HUES64 (cell line): ENCODE results near the gene TLE5.
"Not testable (repeated sequence)": the region's sequence is repeated elsewhere in the genome, so short reads cannot be mapped to it uniquely, and the experiment has no call there.

ENCODE experiments used
- H3K27ac ChIP-seq: 2 replicates; pipeline ENCODE4 v1.7.0; 2013; ENCODE audit warnings: low read depth, low read length, inconsistent platforms
- H3K27me3 ChIP-seq: 2 replicates; pipeline ENCODE4 v1.6.1; 2013; ENCODE audit warnings: mild to moderate bottlenecking, low read length; ENCODE audit not compliant: insufficient read depth
- H3K36me3 ChIP-seq: 2 replicates; pipeline ENCODE4 v1.6.1; 2013; ENCODE audit warnings: mild to moderate bottlenecking, low read length; ENCODE audit not compliant: insufficient read depth
- H3K4me1 ChIP-seq: 2 replicates; pipeline ENCODE4 v1.6.1; 2013; ENCODE audit warnings: mild to moderate bottlenecking, low read length, moderate library complexity; ENCODE audit not compliant: insufficient read depth
- H3K4me3 ChIP-seq: 2 replicates; pipeline ENCODE4 v1.5.1; 2013; ENCODE audit warnings: mild to moderate bottlenecking, low read length, moderate library complexity
- H3K9ac ChIP-seq: 2 replicates; pipeline ENCODE4 v1.6.1; 2013; ENCODE audit warnings: mild to moderate bottlenecking, low read depth, low read length
- H3K9me3 ChIP-seq: 2 replicates; pipeline ENCODE4 v1.6.1; 2013; ENCODE audit warnings: low read depth, low read length; ENCODE audit not compliant: insufficient read depth
- WGBS: fragments of 150-250, 120-280 bp; methylation state at CpG from one replicate; pipeline ENCODE4 v1.1.7; 2013; ENCODE audit warnings: missing lambda C conversion rate; 5-methylcytosine and 5-hydroxymethylcytosine counted together

Gene TLE5

GRCh38 chr19:3095441-3096191 lies 33.3 kb upstream of the TLE5 start:
- Histone ChIP-seq H3K36me3 (no peaks in the 10 kb centered on the region), H3K9ac (peak overlapping the region; percentile 73), H3K4me3 (peak overlapping the region; percentile 89), H3K27me3 (no peaks in the 10 kb centered on the region), H3K9me3 (no peaks in the 10 kb centered on the region), H3K4me1 (peaks cover 11% of the 10 kb centered on the region; the same call in 1 of the 2 replicates), H3K27ac (no peak overlapping the region)
- WGBS = 3% methylated on average over 31 of the region's 31 CpGs

- Histone ChIP-seq H3K36me3 (no peaks in the 10 kb centered on the region), H3K9ac (peak overlapping the region; percentile 73), H3K27ac (no peak overlapping the region), H3K27me3 (no peaks in the 10 kb centered on the region), H3K4me1 (peaks cover 11% of the 10 kb centered on the region; the same call in 1 of the 2 replicates), H3K4me3 (peak overlapping the region; percentile 89), H3K9me3 (no peaks in the 10 kb centered on the region)
- WGBS = 2% methylated on average over 57 of the region's 57 CpGs
Measured at GRCh38 chr19:3094601-3095440, 32.5 kb upstream of the TLE5 start.

- not testable (repeated sequence) for H3K27ac ChIP-seq, H3K36me3 ChIP-seq, H3K9me3 ChIP-seq, H3K4me1 ChIP-seq, H3K4me3 ChIP-seq, H3K9ac ChIP-seq, H3K27me3 ChIP-seq
- 81% methylated on average over 7 of the region's 7 CpGs for WGBS
Measured at GRCh38 chr19:3089299-3089855, 27.1 kb upstream of the TLE5 start.

GRCh38 chr19:3087769-3088168 lies 25.5 kb upstream of the TLE5 start:
- no peak overlapping the region for H3K4me3 ChIP-seq
- no peaks in the 10 kb centered on the region for H3K27me3 ChIP-seq
- H3K27ac ChIP-seq = no peak overlapping the region
- no peaks in the 10 kb centered on the region for H3K4me1 ChIP-seq
- no peaks in the 10 kb centered on the region for H3K36me3 ChIP-seq
- no peaks in the 10 kb centered on the region for H3K9me3 ChIP-seq
- WGBS = 91% methylated on average over 6 of the region's 10 CpGs
- H3K9ac ChIP-seq = no peak overlapping the region

GRCh38 chr19:3084943-3085342 lies 22.6 kb upstream of the TLE5 start:
- no peaks in the 10 kb centered on the region for H3K27me3 ChIP-seq
- 83% methylated on average over 9 of the region's 10 CpGs for WGBS

GRCh38 chr19:3083964-3084363 lies 21.7 kb upstream of the TLE5 start:
- 94% methylated on average over 7 of the region's 7 CpGs for WGBS
- Histone ChIP-seq H3K27me3 (no peaks in the 10 kb centered on the region), H3K4me3 (no peak overlapping the region), H3K36me3 (no peaks in the 10 kb centered on the region), H3K9ac (no peak overlapping the region), H3K27ac (no peak overlapping the region), H3K9me3 (no peaks in the 10 kb centered on the region), H3K4me1 (no peaks in the 10 kb centered on the region)

More at GRCh38 chr19:3084943-3085342, 22.6 kb upstream of the TLE5 start:
- Histone ChIP-seq H3K9ac (no peak overlapping the region), H3K27ac (no peak overlapping the region), H3K9me3 (no peaks in the 10 kb centered on the region), H3K4me3 (no peak overlapping the region), H3K4me1 (no peaks in the 10 kb centered on the region), H3K36me3 (no peaks in the 10 kb centered on the region)

- 95% methylated on average over 10 of the region's 10 CpGs for WGBS
- Histone ChIP-seq H3K9me3 (no peaks in the 10 kb centered on the region), H3K36me3 (no peaks in the 10 kb centered on the region), H3K4me1 (no peaks in the 10 kb centered on the region), H3K27ac (no peak overlapping the region), H3K27me3 (no peaks in the 10 kb centered on the region), H3K4me3 (no peak overlapping the region), H3K9ac (no peak overlapping the region)
Measured at GRCh38 chr19:3082331-3082730, 20.0 kb upstream of the TLE5 start.

- H3K9ac ChIP-seq = no peak overlapping the region
- 76% methylated on average over 11 of the region's 12 CpGs for WGBS
- H3K4me1 ChIP-seq = no peaks in the 10 kb centered on the region
- H3K27ac ChIP-seq = no peak overlapping the region
- no peaks in the 10 kb centered on the region for H3K9me3 ChIP-seq
- no peaks in the 10 kb centered on the region for H3K36me3 ChIP-seq
- no peak overlapping the region for H3K4me3 ChIP-seq
- peaks cover 4% of the 10 kb centered on the region for H3K27me3 ChIP-seq
Measured at GRCh38 chr19:3080286-3080685, 18.0 kb upstream of the TLE5 start.

- Histone ChIP-seq H3K9ac (no peak overlapping the region), H3K27me3 (peaks cover 7% of the 10 kb centered on the region), H3K27ac (no peak overlapping the region), H3K4me1 (no peaks in the 10 kb centered on the region), H3K36me3 (no peaks in the 10 kb centered on the region), H3K4me3 (no peak overlapping the region), H3K9me3 (no peaks in the 10 kb centered on the region)
- 79% methylated on average over 4 of the region's 4 CpGs for WGBS
Measured at GRCh38 chr19:3079578-3079977, 17.3 kb upstream of the TLE5 start.

GRCh38 chr19:3075605-3076431 lies 13.5 kb upstream of the TLE5 start:
- Histone ChIP-seq H3K27me3 (peaks cover 7% of the 10 kb centered on the region), H3K4me3 (peak overlapping the region; percentile 34; the same call in 1 of the 2 replicates), H3K9ac (no peak overlapping the region), H3K4me1 (no peaks in the 10 kb centered on the region), H3K9me3 (no peaks in the 10 kb centered on the region), H3K27ac (no peak overlapping the region), H3K36me3 (no peaks in the 10 kb centered on the region)
- 19% methylated on average over 41 of the region's 41 CpGs for WGBS
